Hepatocyte (in vitro differentiated cells): ENCODE data around the gene PIK3R6. TPM values are rescaled to one million over a fixed set of nuclear protein-coding genes. Genes with fewer than 3 reads are reported as not detected.
"Not testable (repeated sequence)": the region's sequence is repeated elsewhere in the genome, so short reads cannot be mapped to it uniquely, and the experiment has no call there.

Experiments
- DNase-seq: peaks from one replicate; pipeline ENCODE4 v3.0.0-alpha.2; 2016; ENCODE audit warnings: low spot score
- H2AFZ ChIP-seq: fragments of 200-600 bp; sonication (generic); 2 replicates; pipeline ENCODE4 v1.6.0; 2016; ENCODE audit warnings: antibody characterized with exemption, mild to moderate bottlenecking
- H3K27ac ChIP-seq: fragments of 200-600 bp; sonication (generic); 2 replicates; pipeline ENCODE4 v1.5.1; 2016; ENCODE audit warnings: mild to moderate bottlenecking
- H3K27me3 ChIP-seq: fragments of 200-600 bp; sonication (generic); 2 replicates; pipeline ENCODE4 v1.6.1; 2016
- H3K36me3 ChIP-seq: fragments of 200-600 bp; sonication (generic); replicated peaks from 2 replicates; pipeline ENCODE4 v1.5.1; 2016; ENCODE audit warnings: low read depth; ENCODE audit not compliant: insufficient read depth
- H3K4me1 ChIP-seq: fragments of 200-600 bp; sonication (generic); 2 replicates; pipeline ENCODE4 v1.5.1; 2016; ENCODE audit warnings: mild to moderate bottlenecking, moderate library complexity; ENCODE audit not compliant: insufficient read depth
- H3K4me2 ChIP-seq: fragments of 200-600 bp; sonication (generic); 2 replicates; pipeline ENCODE4 v1.6.0; 2016
- H3K4me3 ChIP-seq: fragments of 200-600 bp; sonication (generic); 2 replicates; pipeline ENCODE4 v1.5.1; 2016; ENCODE audit warnings: mild to moderate bottlenecking
- H3K79me2 ChIP-seq: fragments of 200-600 bp; sonication (generic); 2 replicates; pipeline ENCODE4 v1.6.0; 2017; ENCODE audit warnings: mild to moderate bottlenecking
- H3K9me2 ChIP-seq: fragments of 200-600 bp; sonication (generic); replicated peaks from 2 replicates; pipeline ENCODE4 v1.6.0; 2017; ENCODE audit warnings: mild to moderate bottlenecking; ENCODE audit not compliant: insufficient read depth
- H3K9me3 ChIP-seq: fragments of 200-600 bp; sonication (generic); 2 replicates; pipeline ENCODE4 v1.5.1; 2016; ENCODE audit warnings: low read depth, mild to moderate bottlenecking
- H4K20me1 ChIP-seq: fragments of 200-600 bp; sonication (generic); 2 replicates; pipeline ENCODE4 v1.6.0; 2016; ENCODE audit warnings: mild to moderate bottlenecking; ENCODE audit not compliant: insufficient read depth, poor library complexity, severe bottlenecking
- CTCF ChIP-seq: fragments of 200-600 bp; sonication (generic); IDR thresholded peaks from 2 replicates; pipeline ENCODE4 v1.5.1; 2016; ENCODE audit warnings: antibody characterized with exemption, mild to moderate bottlenecking; ENCODE audit not compliant: poor library complexity
- EZH2 ChIP-seq: fragments of 200-600 bp; sonication (generic); IDR thresholded peaks from 2 replicates; pipeline ENCODE4 v1.6.1; 2016; ENCODE audit warnings: antibody characterized with exemption, mild to moderate bottlenecking, borderline replicate concordance
- EZH2phosphoT487 ChIP-seq: fragments of 200-600 bp; sonication (generic); IDR thresholded peaks from one replicate; pipeline ENCODE4 v1.6.1; 2018; ENCODE audit warnings: antibody characterized with exemption, mild to moderate bottlenecking, low read depth, moderate library complexity; ENCODE audit not compliant: unreplicated experiment, severe bottlenecking
- WGBS: methylation state at CpG from one replicate; pipeline ENCODE4 v1.1.6; 2016; ENCODE audit warnings: low lambda C conversion rate; ENCODE audit errors: missing lambda C conversion rate; 5-methylcytosine and 5-hydroxymethylcytosine counted together
- polyA plus RNA-seq: library from polyadenylated mRNA; unstranded; fragments of >200 nt; fragmentation: Nextera tagmentation; extraction: Ambion mirVana; gene quantifications from 2 replicates; pipeline ENCODE4 v1.2.1, GENCODE V29; 2016
- total RNA-seq: library from RNA; depleted of rRNA; stranded (reverse); fragments of >200 nt; gene quantifications from 2 replicates; pipeline ENCODE4 v1.2.3, GENCODE V29; 2014

Gene PIK3R6
- total and polyA plus RNA-seq, 2 experiments from 2014 or later = 0.07 to 0.10 TPM

DNA sequence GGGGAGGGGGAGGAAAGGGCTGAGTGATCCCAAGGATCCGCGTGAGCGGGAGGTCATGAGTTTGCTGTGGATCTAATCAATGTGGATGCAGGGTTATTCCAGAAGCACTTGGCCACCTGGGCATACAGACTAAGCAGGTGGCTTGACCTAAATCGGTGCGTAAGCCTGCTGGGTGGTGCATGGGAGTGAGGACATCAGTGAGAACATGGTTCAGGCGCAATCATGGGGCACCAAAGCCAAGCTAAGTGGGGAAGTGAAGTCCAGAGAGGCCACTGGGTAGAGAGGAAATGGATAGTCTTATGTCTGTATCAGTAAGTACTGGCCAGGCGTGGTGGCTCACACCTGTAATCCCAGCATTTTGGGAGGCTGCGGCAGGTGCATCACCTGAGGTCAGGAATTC lies 49.4 kb downstream of the PIK3R6 start:
- Histone ChIP-seq H4K20me1 (no peaks in the 10 kb centered on the region), H3K4me2 (no peak overlapping the region), H2AFZ (no peak overlapping the region), H3K27me3 (peaks cover 15% of the 10 kb centered on the region), H3K4me3 (no peak overlapping the region), H3K27ac (no peak overlapping the region), H3K9me3 (no peaks in the 10 kb centered on the region), H3K4me1 (no peaks in the 10 kb centered on the region), H3K79me2 (no peaks in the 10 kb centered on the region), H3K36me3 (no peaks in the 10 kb centered on the region), H3K9me2 (no peaks in the 10 kb centered on the region)
- DNase-seq = no peak
- 90% methylated on average over 8 of the region's 8 CpGs for WGBS
- no peak for TF ChIP-seq CTCF
- TF ChIP-seq EZH2phosphoT487 = no peak
- TF ChIP-seq EZH2 = no peak

DNA sequence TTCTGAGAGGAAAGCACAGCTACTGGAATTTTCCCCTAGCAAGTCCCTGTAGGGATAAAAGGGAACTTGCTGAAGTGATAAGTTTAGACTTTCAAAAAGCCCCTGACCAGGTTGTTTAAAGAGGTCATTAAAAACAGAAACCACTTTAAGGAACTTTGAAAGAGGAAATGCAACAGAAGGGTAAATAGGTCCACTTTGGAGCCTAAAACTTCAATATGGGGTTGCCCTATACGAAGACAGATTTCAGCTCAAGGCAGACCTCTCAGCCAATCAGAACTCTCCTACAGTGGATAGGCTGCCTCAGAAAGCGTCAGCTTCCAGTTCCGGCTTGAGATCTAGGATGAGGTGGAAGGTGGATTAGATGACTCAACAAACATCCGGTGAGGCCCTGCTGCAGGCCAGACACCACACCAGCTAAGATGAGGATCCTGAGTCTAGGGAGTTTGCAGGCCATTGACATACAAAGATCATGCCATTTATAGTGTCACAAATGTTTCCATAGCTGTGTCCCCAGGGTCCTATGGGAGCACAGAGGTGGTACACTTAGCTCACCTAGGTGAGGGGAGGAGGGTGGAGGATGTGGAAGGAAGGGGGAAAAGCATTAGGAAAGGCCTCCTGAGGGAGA lies 60.4 kb downstream of the PIK3R6 start:
- Histone ChIP-seq H2AFZ (no peak overlapping the region), H3K79me2 (no peaks in the 10 kb centered on the region), H3K4me3 (no peak overlapping the region), H4K20me1 (no peaks in the 10 kb centered on the region), H3K27ac (no peak overlapping the region), H3K9me3 (peaks cover 6% of the 10 kb centered on the region), H3K4me2 (no peak overlapping the region), H3K36me3 (no peaks in the 10 kb centered on the region), H3K9me2 (no peaks in the 10 kb centered on the region), H3K4me1 (no peaks in the 10 kb centered on the region), H3K27me3 (no peaks in the 10 kb centered on the region)
- no peak for DNase-seq
- TF ChIP-seq CTCF = no peak
- no peak for TF ChIP-seq EZH2phosphoT487
- TF ChIP-seq EZH2 = no peak
- WGBS = 74% methylated on average over 4 of the region's 4 CpGs

DNA sequence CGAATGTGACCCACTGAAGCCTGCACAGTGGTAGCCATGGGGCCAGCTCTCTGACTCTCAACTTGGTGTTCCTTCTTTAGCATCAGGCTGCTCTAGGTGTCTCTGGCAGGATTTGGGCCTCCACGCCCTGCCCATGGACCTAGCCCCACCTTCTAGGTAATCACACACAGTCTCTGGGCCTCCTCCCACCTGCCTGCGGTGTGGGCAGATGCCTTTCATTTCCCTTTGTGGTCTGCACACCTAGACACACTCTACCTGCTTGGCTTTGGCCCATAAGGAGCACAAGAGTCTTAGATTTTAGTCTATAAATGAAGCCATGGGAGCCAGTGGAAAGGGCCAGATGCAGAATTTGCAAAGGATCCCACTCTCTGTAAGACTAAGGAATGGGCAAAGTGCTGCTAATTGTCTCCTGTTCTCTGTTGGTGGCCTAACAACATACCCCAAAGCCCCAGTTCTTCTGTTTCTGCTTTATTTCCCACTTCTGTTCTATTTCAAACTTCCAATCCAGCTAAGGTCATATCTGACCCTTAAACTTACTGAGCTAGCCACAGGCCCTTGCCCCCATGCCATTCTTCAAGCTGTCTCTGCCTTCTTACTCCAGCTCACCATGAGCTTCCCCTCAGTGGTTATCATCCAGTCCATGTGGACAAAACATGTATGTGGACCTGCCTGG lies 61.1 kb downstream of the PIK3R6 start:
- Histone ChIP-seq H3K27me3 (no peaks in the 10 kb centered on the region), H3K4me1 (no peaks in the 10 kb centered on the region), H2AFZ (no peak overlapping the region), H3K4me3 (no peak overlapping the region), H3K9me3 (peaks cover 6% of the 10 kb centered on the region), H3K4me2 (no peak overlapping the region), H3K9me2 (no peaks in the 10 kb centered on the region), H3K79me2 (no peaks in the 10 kb centered on the region), H3K36me3 (no peaks in the 10 kb centered on the region), H4K20me1 (no peaks in the 10 kb centered on the region), H3K27ac (no peak overlapping the region)
- WGBS = 94% methylated on average over 3 of the region's 3 CpGs
- DNase-seq = no peak
- TF ChIP-seq EZH2 (no peak), CTCF (no peak), EZH2phosphoT487 (no peak)

DNA sequence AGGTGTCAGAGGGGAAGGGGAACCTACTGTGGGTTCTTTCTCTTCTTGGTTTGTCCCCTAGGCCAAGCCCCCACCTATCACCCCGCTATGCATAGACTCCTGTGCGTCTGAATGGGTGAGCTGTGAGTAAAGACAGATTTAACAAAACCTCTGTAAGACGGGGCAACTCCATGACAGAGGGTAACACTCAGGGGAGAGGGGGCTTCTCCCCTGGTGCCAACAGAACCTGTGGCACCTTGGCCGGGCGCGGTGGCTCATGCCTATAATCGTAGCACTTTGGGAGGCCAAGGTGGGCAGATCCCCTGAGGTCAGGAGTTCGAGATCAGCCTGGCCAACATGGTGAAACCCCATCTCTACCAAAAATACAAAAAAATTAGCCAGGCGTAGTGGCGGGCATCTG lies 62.1 kb downstream of the PIK3R6 start:
- not testable (repeated sequence) for H3K27me3 ChIP-seq, H3K4me2 ChIP-seq, H3K36me3 ChIP-seq, H3K27ac ChIP-seq, H2AFZ ChIP-seq, H3K4me1 ChIP-seq, DNase-seq, H4K20me1 ChIP-seq, H3K4me3 ChIP-seq, H3K9me3 ChIP-seq, H3K79me2 ChIP-seq, H3K9me2 ChIP-seq
- 96% methylated on average over 10 of the region's 10 CpGs for WGBS
